ENCODE measurements around the gene UBA52. TPM values are rescaled to one million over a fixed set of nuclear protein-coding genes. Genes with fewer than 3 reads are reported as not detected.

UBA52 gene
- total and polyA plus RNA-seq, 2 of the 8 experiments (the other 6 are each of a cell fraction or from before 2014, with no cell fraction given) = 1,340 to 5,409 TPM

- Histone ChIP-seq H2BK120ac (replicated peaks; ENCODE audit: low read depth, low read length) (no peak overlapping the region), H3K4me1 (replicated peaks in 1 of 4; ENCODE audit: control insufficient read depth in 3 of 4, insufficient read depth in 4 of 4, low read length in 3 of 4) (peaks cover 3 to 33% (median 23%) of the 10 kb centered on the region in 4 experiments), H2BK20ac (ENCODE audit: low read length) (no peak overlapping the region), H4K5ac (ENCODE audit: insufficient read length, low read depth, low read length) (no peak overlapping the region), H4K20me1 (replicated peaks in 1 of 2; ENCODE audit: control insufficient read depth in 1 of 2, insufficient read depth in 2 of 2, low read length in 2 of 2) (peaks cover 0 to 4% of the 10 kb centered on the region in 2 experiments), H2BK12ac (ENCODE audit: low read depth, low read length) (no peak overlapping the region), H3K79me2 (ENCODE audit: control insufficient read depth in 1 of 2, insufficient read depth in 2 of 2, low read length in 2 of 2) (no peaks in the 10 kb centered on the region), H3K27me3 (replicated peaks in 1 of 4; ENCODE audit: control insufficient read depth in 3 of 4, extremely low read depth in 1 of 4, insufficient read depth in 3 of 4, low read length in 3 of 4) (peaks cover 15 to 37% (median 33%) of the 10 kb centered on the region in 4 experiments), H3K9ac (replicated peaks in 1 of 4; ENCODE audit: extremely low read depth in 1 of 4, low read depth in 3 of 4, low read length in 3 of 4) (no peak overlapping the region), H2AK5ac (ENCODE audit: low read depth, low read length) (no peak overlapping the region), H3K23ac (ENCODE audit: insufficient read length) (no peak overlapping the region), H3K14ac (ENCODE audit: insufficient read length) (no peak overlapping the region), H3K4me3 (ENCODE audit: extremely low read depth in 1 of 4, insufficient read depth in 2 of 4, low read depth in 3 of 4, low read length in 4 of 4) (no peak overlapping the region), H3K23me2 (ENCODE audit: low read depth, low read length) (peaks cover 6% of the 10 kb centered on the region), H3K9me3 (ENCODE audit: insufficient read depth in 2 of 2, low read depth in 1 of 2, low read length in 1 of 2) (no peaks in the 10 kb centered on the region), H3K18ac (ENCODE audit: extremely low read depth, low read length) (no peak overlapping the region), H2BK5ac (ENCODE audit: low read depth, low read length) (no peak overlapping the region), H4K91ac (replicated peaks; ENCODE audit: insufficient read length, low read length) (no peak overlapping the region), H4K8ac (ENCODE audit: extremely low read depth, insufficient read depth, low read length) (no peak overlapping the region), H3K36me3 (ENCODE audit: control insufficient read depth in 2 of 4, insufficient read depth in 4 of 4, low read length in 3 of 4) (no peaks in the 10 kb centered on the region), H2BK15ac (ENCODE audit: low read length) (no peak overlapping the region), H2AFZ (ENCODE audit: low read length) (no peak overlapping the region), H3K56ac (replicated peaks; ENCODE audit: insufficient read length, low read depth, low read length) (no peak overlapping the region), H3K27ac (ENCODE audit: low read depth, low read length) (no peak overlapping the region), H3K4ac (replicated peaks; ENCODE audit: insufficient read length, low read depth, low read length) (no peak overlapping the region), H3K79me1 (ENCODE audit: low read depth, low read length) (no peaks in the 10 kb centered on the region), H3K4me2 (ENCODE audit: insufficient read depth in 1 of 2, low read depth in 2 of 2, low read length in 2 of 2) (no peak overlapping the region)
- POLR2A ChIA-PET (ENCODE audit: partially characterized antibody) = interaction anchor here (3.1 kb wide), 1 partner anchor 10 kb away, joined by 18 read pairs; the partner anchor contains the start of gene REX1BD
- FAIRE-seq (no peak), DNase-seq (ENCODE audit: low read depth in 1 of 2, low spot score in 2 of 2) (no peak)
- TF ChIP-seq RFX5 (IDR thresholded peaks at IDR 0.05; ENCODE audit: borderline replicate concordance, low read depth, low read length) (no peak), TBP (IDR thresholded peaks at IDR 0.05; ENCODE audit: low read depth, low read length) (no peak), KDM5A (IDR thresholded peaks at IDR 0.05; ENCODE audit: low read length) (no peak), BACH1 (IDR thresholded peaks at IDR 0.05; ENCODE audit: low read length) (no peak), RXRA (IDR thresholded peaks at IDR 0.05; ENCODE audit: insufficient read depth, low read depth, low read length) (no peak), CHD1 (IDR thresholded peaks at IDR 0.05; ENCODE audit: low read depth, low read length) (no peak), CTCF (IDR thresholded peaks at IDR 0.05; ENCODE audit: control extremely low read depth in 1 of 3, insufficient read depth in 1 of 3, low read depth in 1 of 3, low read length in 3 of 3) (no peak), SAP30 (IDR thresholded peaks at IDR 0.05; ENCODE audit: insufficient read depth, insufficient replicate concordance, low read length) (no peak), SIN3A (conservative IDR thresholded peaks at IDR 0.05 in 1 of 2, IDR thresholded peaks at IDR 0.05 in 1 of 2; ENCODE audit: low read depth in 1 of 2, low read length in 2 of 2) (no peak), TAF1 (IDR thresholded peaks at IDR 0.05; ENCODE audit: low read depth, low read length) (no peak), POLR2AphosphoS5 (IDR thresholded peaks at IDR 0.05; ENCODE audit: low read depth, low read length) (no peak)
- WGBS, 2 experiments (ENCODE audit: extremely low coverage in 1 of 2, insufficient coverage in 1 of 2, insufficient read length in 1 of 2, insufficient replicate concordance in 2 of 2, low coverage in 1 of 2, low lambda C conversion rate in 2 of 2, missing lambda C conversion rate in 1 of 2) = 81% methylated on average over 20 of the region's 20 CpGs; no CpG with 5 or more reads in 1 of the 2 experiments
- CTCF ChIA-PET (ENCODE audit: partially characterized antibody) = interaction anchor here (1.6 to 12.5 kb wide), 4 partner anchors 10 to 130 kb away, joined by 5 to 139 read pairs (median 10); partner anchors contain the start of gene REX1BD
Observed at GRCh38 chr19:18599485-18599884, 27.8 kb downstream of the UBA52 start.
